Rectal smooth muscle tissue (tissue), 1 donor: Measurements from ENCODE around the gene MKKS.
"Not testable (repeated sequence)": the region's sequence is repeated elsewhere in the genome, so short reads cannot be mapped to it uniquely, and the experiment has no call there.

Experiments used
- H3K27ac ChIP-seq: one replicate; pipeline ENCODE4 v1.7.0; 2013; ENCODE audit warnings: low read depth, low read length, inconsistent platforms
- H3K27me3 ChIP-seq: one replicate; pipeline ENCODE4 v1.7.0; 2013; ENCODE audit warnings: low read length; ENCODE audit not compliant: control insufficient read depth, insufficient read depth
- H3K36me3 ChIP-seq: one replicate; pipeline ENCODE4 v1.7.0; 2013; ENCODE audit warnings: low read length; ENCODE audit not compliant: control insufficient read depth, insufficient read depth
- H3K4me1 ChIP-seq: one replicate; pipeline ENCODE4 v1.7.0; 2013; ENCODE audit warnings: low read length; ENCODE audit not compliant: control insufficient read depth, insufficient read depth
- H3K4me3 ChIP-seq: one replicate; pipeline ENCODE4 v1.7.0; 2013; ENCODE audit warnings: low read length
- H3K9ac ChIP-seq: one replicate; pipeline ENCODE4 v1.7.0; 2013; ENCODE audit warnings: low read length

MKKS gene

GRCh38 chr20:10427060-10427692, 6.8 kb downstream of the MKKS start:
- H3K9ac ChIP-seq: no peak overlapping the region
- no peak overlapping the region for H3K27ac ChIP-seq
- H3K4me1 ChIP-seq: no peaks in the 10 kb centered on the region
- no peaks in the 10 kb centered on the region for H3K36me3 ChIP-seq
- no peak overlapping the region for H3K4me3 ChIP-seq
- no peaks in the 10 kb centered on the region for H3K27me3 ChIP-seq

- Histone ChIP-seq H3K4me3 (no peak overlapping the region), H3K4me1 (no peaks in the 10 kb centered on the region), H3K9ac (no peak overlapping the region), H3K36me3 (no peaks in the 10 kb centered on the region), H3K27ac (no peak overlapping the region), H3K27me3 (no peaks in the 10 kb centered on the region)
Observed at GRCh38 chr20:10423735-10424134, 10.3 kb downstream of the MKKS start.

GRCh38 chr20:10419550-10420133, 14.4 kb downstream of the MKKS start:
- Histone ChIP-seq H3K36me3 (no peaks in the 10 kb centered on the region), H3K4me3 (no peak overlapping the region), H3K4me1 (no peaks in the 10 kb centered on the region), H3K27ac (no peak overlapping the region), H3K9ac (no peak overlapping the region), H3K27me3 (no peaks in the 10 kb centered on the region)

- H3K27ac ChIP-seq, H3K36me3 ChIP-seq, H3K4me3 ChIP-seq, H3K4me1 ChIP-seq, H3K27me3 ChIP-seq, H3K9ac ChIP-seq: not testable (repeated sequence)
Observed at GRCh38 chr20:10417218-10417617, 16.8 kb downstream of the MKKS start.

GRCh38 chr20:10415013-10415650, 18.9 kb downstream of the MKKS start:
- Histone ChIP-seq H3K4me1 (no peaks in the 10 kb centered on the region), H3K36me3 (no peaks in the 10 kb centered on the region), H3K27ac (no peak overlapping the region), H3K27me3 (no peaks in the 10 kb centered on the region), H3K9ac (no peak overlapping the region), H3K4me3 (no peak overlapping the region)

- Histone ChIP-seq H3K27ac (no peak overlapping the region), H3K4me3 (no peak overlapping the region), H3K9ac (no peak overlapping the region), H3K4me1 (no peaks in the 10 kb centered on the region), H3K27me3 (no peaks in the 10 kb centered on the region), H3K36me3 (no peaks in the 10 kb centered on the region)
Observed at GRCh38 chr20:10412591-10413408, 21.2 kb downstream of the MKKS start.

- Histone ChIP-seq H3K9ac (no peak overlapping the region), H3K27ac (no peak overlapping the region), H3K36me3 (no peaks in the 10 kb centered on the region), H3K4me1 (no peaks in the 10 kb centered on the region), H3K27me3 (no peaks in the 10 kb centered on the region), H3K4me3 (no peak overlapping the region)
Observed at GRCh38 chr20:10411673-10412072, 22.3 kb downstream of the MKKS start.

- Histone ChIP-seq H3K27ac (no peak overlapping the region), H3K4me1 (no peaks in the 10 kb centered on the region), H3K4me3 (no peak overlapping the region), H3K9ac (no peak overlapping the region), H3K36me3 (no peaks in the 10 kb centered on the region), H3K27me3 (no peaks in the 10 kb centered on the region)
Observed at GRCh38 chr20:10408108-10408813, 25.8 kb downstream of the MKKS start.

- no peaks in the 10 kb centered on the region for H3K36me3 ChIP-seq
- H3K9ac ChIP-seq: no peak overlapping the region
- H3K4me1 ChIP-seq: no peaks in the 10 kb centered on the region
- H3K27ac ChIP-seq: no peak overlapping the region
- H3K27me3 ChIP-seq: no peaks in the 10 kb centered on the region
- H3K4me3 ChIP-seq: no peak overlapping the region
Observed at GRCh38 chr20:10404959-10405530, 29.0 kb downstream of the MKKS start.

GRCh38 chr20:10404023-10404628, 29.9 kb downstream of the MKKS start:
- no peak overlapping the region for H3K4me3 ChIP-seq
- H3K27me3 ChIP-seq: no peaks in the 10 kb centered on the region
- H3K4me1 ChIP-seq: no peaks in the 10 kb centered on the region
- no peak overlapping the region for H3K27ac ChIP-seq
- H3K36me3 ChIP-seq: no peaks in the 10 kb centered on the region
- H3K9ac ChIP-seq: no peak overlapping the region

GRCh38 chr20:10402938-10403608, 30.9 kb downstream of the MKKS start:
- H3K9ac ChIP-seq: no peak overlapping the region
- no peaks in the 10 kb centered on the region for H3K27me3 ChIP-seq
- H3K36me3 ChIP-seq: no peaks in the 10 kb centered on the region
- no peaks in the 10 kb centered on the region for H3K4me1 ChIP-seq
- H3K27ac ChIP-seq: no peak overlapping the region
- H3K4me3 ChIP-seq: no peak overlapping the region
